Right ventricle myocardium superior (tissue), 1 donor: Measurements from ENCODE around the gene RIT2. TPM values are rescaled to one million over a fixed set of nuclear protein-coding genes. Genes with fewer than 3 reads are reported as not detected.

Experiments
- ATAC-seq: fragments of 200-7000 bp; cut with Tn5 transposase; one replicate; pipeline ENCODE4 v1.9.1; 2020; ENCODE audit warnings: mild to moderate bottlenecking; ENCODE audit not compliant: poor library complexity
- DNase-seq: peaks from one replicate; pipeline ENCODE4 v3.0.0-alpha.2; 2020
- intact Hi-C: fragments of 100-400 bp; cut with DNase I; formaldehyde crosslinking; loops from one replicate; pipeline ENCODE4 v1.11.2; 2022
- total RNA-seq: library from RNA; stranded (reverse); fragmentation: NEBNext Ultra II Directional; extraction: Animal tissue kit (Norgen Biotek cat#: 25700); gene quantifications from one replicate; pipeline ENCODE4 v1.2.1, GENCODE V29; 2021
- donor health status: DM: no; HTN: yes; CAD: no; lungs with severe emphysema.

RIT2 gene
- total RNA-seq, 1 donor from 2014 or later = not detected

DNA sequence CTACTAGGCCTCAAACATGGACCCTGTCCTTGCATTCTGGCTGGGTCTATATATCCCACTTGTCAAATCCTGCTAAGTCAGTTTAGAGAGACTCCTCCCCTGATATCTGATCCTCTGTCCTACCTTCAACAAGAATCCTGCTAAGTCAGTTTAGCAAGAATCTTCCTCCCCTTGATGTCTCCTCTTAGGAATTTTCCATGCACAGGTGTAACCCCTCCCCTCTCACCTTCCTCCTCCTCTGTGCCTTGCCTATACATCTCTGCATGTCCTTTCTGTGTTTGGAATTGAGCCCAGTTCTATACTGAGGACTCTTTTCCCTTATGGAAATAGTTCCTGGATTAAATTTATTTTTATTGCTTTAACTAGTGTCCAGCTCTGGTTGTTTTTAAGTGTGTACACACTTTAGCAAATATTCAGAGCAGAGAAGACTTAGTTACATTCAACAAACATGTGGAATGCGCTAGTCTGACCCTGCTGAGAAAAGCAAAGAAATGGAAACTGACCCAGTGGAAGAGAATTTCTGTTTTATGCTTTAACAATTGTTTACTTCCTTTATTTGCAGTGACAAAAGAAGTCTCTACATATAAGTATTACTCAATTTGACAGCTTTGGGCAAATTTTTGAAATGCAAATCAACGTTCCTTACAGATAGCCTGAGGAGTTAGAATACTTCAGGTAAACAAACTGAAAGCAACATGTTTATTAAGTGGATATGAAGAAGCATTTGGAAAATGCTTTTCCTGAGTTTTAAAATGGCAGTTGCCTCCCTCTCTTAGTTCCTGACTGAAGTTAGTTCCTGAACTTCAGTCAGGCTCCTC lies 80.6 kb downstream of the RIT2 start:
- no peak for DNase-seq
- intact Hi-C loops = no loop called here

DNA sequence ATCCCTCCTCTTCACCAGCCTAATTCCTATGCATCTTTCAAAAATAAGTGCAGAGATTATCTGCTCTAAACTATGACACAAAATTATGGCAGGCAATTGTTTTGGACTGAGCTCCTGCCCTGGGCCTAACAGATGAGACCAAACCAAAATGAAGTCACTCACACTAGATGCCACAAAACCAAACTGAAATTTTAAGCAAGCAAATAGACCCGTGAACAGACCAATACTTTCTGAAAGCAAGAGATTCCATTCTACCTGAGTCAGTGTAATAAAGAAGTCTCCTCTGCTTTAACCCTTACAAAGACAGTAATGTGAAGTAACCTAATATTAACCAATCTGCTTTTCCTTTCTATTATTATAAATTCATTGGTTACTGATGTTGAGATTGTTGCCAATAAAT lies 84.3 kb downstream of the RIT2 start:
- ATAC-seq (no peak), DNase-seq (no peak)
- intact Hi-C loops = no loop called here

More for the DNA sequence above, 80.6 kb downstream of the RIT2 start:
- no peak for ATAC-seq

DNA sequence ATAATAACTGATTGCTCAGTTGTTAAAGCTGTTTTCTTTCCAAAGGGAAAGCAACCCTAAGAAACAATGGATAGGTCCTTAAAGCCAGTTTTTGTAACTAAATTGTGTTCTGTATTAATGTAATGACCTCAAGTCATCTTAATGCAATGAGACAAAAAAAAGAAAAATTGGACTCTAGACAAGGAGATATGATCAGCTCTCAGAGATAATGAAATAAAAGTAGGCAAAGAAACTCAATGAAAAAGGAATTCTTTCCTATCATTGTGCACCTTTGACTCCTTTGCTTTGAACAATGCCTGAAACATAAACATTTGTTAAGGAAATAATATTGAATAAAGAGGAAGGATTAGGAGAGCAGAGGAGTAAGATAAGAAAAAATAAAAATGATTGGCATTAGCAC lies 86.1 kb downstream of the RIT2 start:
- DNase-seq (no peak), ATAC-seq (no peak)
- intact Hi-C loops = no loop called here

DNA sequence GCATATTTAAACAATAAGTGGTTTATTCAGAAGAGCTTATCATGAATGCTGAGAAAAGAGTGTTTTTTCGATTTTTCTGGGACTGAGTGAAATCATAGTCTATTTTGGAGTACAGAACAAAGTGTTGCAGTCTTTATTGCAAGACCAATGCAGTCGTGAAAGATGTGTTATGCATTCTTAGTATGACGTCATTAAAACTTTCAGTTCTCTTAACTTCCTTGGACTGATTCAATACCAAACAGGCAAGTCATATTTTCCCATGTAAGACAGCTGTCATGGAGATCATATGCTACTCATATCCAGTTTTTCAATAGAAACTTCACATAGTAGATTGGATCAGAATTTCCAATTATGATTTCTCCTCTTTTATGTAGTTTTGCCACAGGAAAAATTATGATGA lies 92.6 kb downstream of the RIT2 start:
- intact Hi-C loops = no loop called here
- ATAC-seq (no peak), DNase-seq (no peak)

DNA sequence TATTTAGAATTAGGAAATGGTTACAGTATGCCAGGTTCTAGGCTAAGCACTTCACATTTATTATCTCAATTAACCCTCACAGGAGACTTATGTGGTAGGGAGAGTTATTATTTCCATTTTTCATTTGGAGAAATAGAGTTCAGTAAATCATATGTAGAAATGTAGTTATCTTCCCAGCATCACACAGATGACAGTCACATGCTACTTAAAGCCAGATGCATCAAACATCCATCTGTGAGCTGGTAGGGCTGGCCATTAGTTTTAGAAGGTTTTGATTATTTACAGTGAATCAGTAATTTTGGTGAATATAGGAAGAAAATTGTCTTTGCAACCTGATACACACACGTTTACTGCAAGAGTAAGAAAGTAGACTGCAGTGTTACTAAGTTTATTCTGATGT lies 97.9 kb downstream of the RIT2 start:
- intact Hi-C loops = no loop called here
- DNase-seq = no peak
- ATAC-seq = no peak

DNA sequence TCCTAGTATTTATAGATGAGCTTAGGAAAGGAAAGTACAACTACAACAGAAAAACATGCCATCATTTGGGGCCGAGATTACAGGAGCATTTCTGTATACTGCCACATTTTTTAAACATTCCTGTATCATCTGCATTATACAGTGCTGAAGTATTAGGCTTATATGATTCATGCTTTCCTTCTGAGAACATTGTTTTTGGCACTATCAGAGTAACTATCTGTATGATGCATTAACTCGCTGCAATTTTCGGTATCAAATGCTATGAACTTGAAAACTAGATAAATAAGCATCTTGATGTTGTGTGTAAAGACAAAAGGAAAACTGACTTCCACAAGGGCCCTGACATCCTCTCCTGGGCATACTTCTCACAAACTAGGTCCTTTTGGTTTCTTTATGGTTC lies 102.0 kb downstream of the RIT2 start:
- intact Hi-C loops = no loop called here
- no peak for ATAC-seq
- no peak for DNase-seq

DNA sequence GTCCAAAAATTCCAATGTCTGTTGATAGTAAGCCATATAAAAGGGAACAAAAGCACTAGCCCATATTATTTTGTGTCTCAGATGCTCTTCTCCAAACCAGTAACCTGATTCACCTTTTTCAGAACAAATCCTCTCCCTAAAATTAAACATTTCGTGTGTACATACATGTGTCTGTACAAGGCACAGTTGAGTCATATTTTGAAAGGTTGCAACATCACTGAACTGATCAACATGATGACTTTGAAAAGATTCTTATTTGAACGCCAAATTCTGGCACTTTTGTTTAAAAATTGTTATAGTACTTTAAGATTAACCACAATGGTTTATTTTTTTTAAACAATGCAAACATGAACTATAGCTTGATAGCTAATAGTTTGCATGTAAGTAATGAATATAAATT lies 102.5 kb downstream of the RIT2 start:
- intact Hi-C loops = no loop called here

DNA sequence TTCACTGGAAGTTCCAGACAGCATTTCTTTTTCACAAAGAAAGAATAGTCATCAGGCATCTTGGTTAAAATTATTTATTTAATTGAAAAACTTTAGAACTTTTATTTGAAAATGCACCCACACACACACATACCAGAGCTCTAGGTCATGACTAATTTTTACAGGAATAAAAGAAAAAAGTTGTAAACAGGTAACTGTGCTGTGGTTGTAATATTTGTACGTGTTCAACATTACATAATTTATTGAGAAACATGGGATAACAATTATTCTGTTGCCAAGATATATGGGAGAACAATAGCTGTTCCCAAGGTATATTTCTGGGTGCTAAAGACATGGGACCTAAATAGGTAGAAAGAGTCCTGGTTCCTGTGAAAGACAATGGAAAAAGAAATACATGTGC lies 104.9 kb downstream of the RIT2 start:
- intact Hi-C loops = no loop called here
- no peak for ATAC-seq
- DNase-seq = no peak

More for the DNA sequence above, 102.5 kb downstream of the RIT2 start:
- no peak for ATAC-seq
- DNase-seq = no peak

DNA sequence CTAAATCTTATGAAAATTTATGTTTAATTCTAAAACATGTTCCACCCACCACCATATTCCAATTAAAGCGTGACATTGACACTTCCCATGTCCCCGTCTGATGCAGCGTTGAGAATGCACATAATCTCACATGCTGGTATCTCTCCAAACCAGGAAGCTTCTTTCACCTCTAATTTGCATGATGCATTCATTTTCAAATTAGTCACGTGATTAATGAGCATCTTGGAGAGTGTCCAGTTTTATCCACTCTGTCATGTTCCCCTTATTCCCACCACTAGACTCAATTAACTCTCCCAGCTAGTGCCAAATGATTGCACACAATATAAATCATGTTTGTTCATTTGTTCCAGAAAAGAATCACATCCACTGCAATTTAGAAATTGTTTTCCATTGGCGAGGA lies 105.8 kb downstream of the RIT2 start:
- no peak for DNase-seq
- intact Hi-C loops = no loop called here
- no peak for ATAC-seq

DNA sequence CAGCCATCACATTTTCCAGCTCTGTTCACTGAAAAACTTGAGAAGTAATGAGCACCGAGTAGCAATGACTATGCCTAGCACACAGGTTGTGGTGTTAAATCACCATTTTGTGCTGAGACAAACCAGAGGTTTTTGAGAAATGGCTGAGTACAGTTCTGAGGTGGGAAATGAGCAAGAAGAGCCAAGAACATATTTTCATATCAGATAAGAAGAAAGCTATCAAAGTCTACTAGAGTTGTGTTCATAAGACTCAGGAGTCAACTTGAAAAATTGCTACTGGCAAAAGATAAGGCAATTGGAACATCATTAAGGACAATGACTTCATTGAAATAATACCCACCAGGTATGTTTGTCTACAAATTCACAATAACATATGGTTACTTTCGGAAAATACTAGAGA lies 108.1 kb downstream of the RIT2 start:
- ATAC-seq (no peak), DNase-seq (no peak)
- intact Hi-C loops = no loop called here

DNA sequence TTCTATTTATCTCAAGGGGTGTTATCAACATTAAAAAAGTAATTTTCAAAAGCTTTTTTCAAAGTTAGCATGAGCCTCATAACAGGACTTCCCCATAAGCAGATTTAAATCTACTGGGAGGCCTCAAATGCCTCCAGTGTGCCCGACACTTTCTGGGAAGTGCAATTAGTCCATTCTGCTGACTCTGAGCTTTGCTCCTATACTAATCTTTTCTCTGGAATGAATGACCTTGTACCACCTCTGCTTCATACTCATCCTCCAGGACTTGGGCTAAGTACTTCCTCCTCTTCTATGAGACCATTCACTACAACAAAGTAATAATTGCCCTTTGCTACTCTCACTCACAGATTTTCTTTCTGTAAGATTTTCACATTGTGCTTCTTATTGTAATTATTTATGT lies 111.1 kb downstream of the RIT2 start:
- ATAC-seq (no peak), DNase-seq (no peak)
- intact Hi-C loops = no loop called here

DNA sequence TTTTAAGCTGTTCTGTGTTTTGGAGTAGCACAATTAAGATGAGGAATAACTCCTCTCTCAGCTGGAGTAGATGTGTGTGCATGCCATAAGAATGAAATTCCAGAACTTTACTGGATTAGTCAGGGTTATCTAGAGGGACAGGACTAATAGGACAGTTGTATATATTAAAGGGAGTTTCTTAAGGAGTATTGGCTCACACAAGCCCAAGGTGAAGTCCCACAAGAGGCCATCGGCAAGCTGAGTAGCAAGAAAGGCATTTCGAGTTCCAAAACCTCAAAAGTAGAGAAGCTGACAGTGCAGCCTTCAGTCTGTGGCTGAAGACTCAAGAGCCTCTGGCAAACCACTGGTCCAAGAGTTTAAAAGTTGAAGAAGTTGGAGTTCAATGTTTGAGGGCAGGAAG lies 113.7 kb downstream of the RIT2 start:
- no peak for DNase-seq
- ATAC-seq = no peak
- intact Hi-C loops = no loop called here

DNA sequence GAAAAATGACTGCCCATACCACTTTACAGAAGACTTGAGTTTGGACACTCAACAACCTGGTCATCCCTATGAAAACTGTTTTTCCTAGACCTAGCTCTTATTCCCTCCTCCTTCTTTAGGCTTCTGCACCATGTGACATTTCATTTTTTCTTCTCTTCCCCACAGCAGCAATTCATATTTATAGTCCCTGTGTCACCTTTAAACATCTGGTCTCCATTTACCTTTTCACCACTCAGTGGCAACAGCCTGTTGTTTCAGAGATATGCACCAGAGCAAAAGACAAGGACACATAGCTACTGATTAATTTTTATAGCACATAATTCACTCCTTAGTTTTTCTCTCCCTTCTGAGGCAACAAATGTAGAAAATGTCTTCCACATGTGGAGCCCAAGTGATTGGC lies 118.7 kb downstream of the RIT2 start:
- ATAC-seq = no peak
- intact Hi-C loops = no loop called here
- DNase-seq = no peak

DNA sequence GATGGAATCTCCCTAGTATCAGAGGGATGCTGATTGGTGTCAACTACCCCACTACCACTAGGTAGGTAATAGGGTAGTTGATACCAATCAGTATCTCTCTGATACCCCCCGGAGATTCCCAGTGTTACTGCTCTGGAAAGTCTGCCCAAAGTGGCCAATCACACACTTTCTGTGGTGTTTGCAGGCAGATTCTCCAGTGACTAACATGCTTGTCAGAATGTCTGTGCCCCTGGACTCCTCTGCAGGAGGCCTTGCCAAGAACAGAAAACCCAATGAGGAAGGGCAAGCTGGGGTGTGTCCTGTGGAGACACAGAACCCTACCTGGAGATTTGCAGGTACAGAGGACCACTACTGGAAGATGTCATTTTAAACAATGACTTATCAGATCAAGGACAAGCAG lies 135.1 kb downstream of the RIT2 start:
- ATAC-seq (no peak), DNase-seq (no peak)
- intact Hi-C loops = no loop called here

DNA sequence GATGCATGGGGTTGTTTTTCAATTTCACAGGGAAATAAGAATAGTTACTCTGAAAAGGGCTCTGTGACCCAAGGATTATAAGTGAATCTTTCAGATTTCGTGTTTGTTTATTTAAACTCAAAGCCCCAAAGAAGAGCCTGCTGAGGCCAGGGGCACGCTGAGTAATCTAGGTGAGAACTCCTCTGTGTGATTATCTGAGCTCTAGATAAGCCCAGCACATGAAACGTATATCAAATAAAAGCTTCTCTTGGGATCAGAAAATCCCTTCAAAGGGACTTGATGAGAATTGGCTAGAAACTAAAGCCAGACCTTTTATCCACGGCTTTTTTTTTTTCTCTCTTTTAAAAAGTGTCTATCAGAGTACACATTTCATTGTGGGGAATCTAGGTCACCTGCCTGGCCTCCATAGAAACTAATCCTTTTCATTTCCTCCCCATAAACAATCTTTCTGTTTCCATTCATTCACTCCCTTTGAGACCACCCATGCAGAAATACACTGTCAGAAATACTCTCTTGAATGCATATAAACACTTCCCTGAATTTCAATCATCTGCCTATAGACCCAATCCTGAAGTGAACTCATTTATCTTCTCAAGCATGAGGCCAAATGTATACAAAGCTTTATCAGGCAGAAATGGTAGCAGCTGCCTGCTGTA lies 137.4 kb downstream of the RIT2 start:
- ATAC-seq (no peak), DNase-seq (no peak)
- intact Hi-C loops = no loop called here

DNA sequence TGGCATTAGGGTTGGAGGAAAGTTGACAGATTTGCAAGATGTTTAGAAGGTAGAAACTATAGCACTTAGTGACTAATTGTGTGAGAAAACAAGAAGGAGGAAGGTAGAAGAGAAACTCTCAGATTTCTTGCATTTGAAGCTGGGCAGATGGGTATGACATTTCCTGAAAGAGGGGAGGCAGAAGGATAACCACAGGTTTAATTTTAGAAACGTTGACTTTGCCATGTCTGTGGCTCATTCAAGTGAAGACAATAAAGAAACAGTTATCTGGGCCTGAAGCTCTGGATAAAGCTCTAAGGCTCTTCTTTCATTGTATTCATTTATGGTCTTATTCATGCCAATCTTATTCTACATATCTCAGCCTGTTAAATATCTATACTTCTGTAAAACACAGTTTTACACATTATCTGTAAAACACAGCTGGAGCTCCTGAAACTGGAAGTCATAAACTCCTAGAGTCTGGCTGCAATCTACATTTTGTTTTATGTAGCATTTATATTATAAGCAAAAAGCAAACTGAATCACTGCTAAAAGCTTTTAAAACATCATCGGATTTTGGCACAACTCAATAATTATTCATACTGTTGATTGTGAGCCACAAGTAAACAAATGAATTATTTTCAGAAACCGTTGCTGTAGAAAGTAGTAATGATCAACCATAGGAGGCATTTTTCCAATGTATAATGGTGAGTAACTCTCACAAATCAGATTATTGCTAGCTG lies 138.5 kb downstream of the RIT2 start:
- ATAC-seq (no peak), DNase-seq (no peak)
- intact Hi-C loops = no loop called here

DNA sequence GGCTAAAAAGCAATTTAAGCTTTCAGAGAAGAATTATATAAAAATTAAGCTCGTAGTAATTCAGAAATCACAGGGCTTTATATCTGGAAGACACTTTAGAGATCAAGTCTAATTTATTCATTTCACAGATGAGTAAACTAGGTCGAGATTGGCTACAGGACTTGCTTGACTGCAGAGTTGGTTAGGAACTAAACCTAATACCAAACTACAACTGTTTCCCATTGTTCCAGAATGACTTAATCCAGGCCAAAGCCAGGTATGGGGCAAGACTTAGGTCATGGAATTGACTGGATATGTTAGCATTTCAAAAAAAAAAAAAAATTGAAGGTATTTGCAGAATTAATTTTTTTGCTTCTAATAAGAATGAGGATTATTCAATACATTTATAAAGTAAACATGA lies 146.1 kb downstream of the RIT2 start:
- ATAC-seq (no peak), DNase-seq (no peak)
- intact Hi-C loops = no loop called here

DNA sequence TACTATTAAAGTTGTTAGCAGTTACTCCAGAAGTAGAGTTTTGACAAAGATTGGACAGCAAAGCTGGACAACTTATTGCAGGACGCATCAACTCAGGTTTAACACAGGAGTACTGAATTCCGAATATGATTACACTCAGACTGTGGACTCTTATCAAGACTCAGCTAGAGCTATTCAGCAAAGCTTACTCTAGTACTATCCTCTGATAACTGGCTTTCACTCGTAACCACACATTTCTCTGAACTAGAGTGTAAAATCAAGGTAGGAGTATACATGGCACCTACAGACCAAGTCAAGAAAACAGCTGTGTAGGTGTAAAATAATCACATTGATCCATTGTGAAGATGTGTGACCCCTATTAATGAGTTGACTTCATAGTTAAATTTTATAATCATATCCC lies 154.2 kb downstream of the RIT2 start:
- no peak for DNase-seq
- no peak for ATAC-seq
- intact Hi-C loops = no loop called here

DNA sequence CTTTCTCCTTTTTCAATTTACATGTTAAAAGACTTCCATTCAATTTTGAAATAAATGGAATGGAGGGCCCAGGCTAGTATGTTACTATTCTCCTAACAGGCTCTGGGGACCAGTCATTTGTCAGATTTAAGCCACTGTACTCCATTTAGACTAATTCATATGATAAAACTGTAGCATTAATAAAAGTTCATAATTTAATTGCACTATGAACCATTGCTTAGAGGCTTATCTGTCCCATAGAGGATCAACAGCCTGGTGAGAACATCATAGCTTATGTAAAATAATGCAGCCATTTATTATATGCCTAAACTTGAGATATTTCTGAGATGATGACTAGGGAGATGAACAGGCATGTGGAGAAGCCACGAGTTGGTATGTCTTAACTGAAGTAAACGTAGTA lies 156.0 kb downstream of the RIT2 start:
- DNase-seq (no peak), ATAC-seq (no peak)
- intact Hi-C loops = no loop called here

DNA sequence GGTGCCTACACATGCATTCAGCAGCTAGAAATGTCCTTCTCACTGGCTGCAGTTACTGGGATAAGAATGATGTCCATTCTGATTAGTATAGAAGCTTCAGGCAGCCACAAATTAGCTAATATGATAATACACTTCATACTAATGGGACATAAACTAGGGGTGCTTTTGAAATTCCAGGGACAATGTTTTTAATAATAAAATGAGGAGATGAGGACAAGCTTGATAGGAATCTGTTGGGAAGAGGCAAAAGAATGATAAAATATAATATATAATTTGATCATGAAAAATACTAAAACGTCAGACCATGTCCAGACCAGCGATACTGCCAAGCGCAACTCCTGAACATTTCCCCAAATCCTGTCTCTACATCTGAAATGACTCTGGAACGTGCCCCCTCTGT lies 157.1 kb downstream of the RIT2 start:
- intact Hi-C loops = no loop called here
- DNase-seq (no peak), ATAC-seq (no peak)
